HG02884 (cell line): ENCODE results near the gene NDUFB2.
"Not testable (repeated sequence)": the region's sequence is repeated elsewhere in the genome, so short reads cannot be mapped to it uniquely, and the experiment has no call there.

Experiments used
- ATAC-seq: cut with Tn5 transposase; IDR thresholded peaks from one replicate; pipeline ENCODE4 v1.9.1; 2021; ENCODE audit warnings: mild to moderate bottlenecking, moderate library complexity; ENCODE audit not compliant: unreplicated experiment

Gene NDUFB2

GRCh38 chr7:140732416-140732815 is 35.9 kb downstream of the NDUFB2 start:
- no peak for ATAC-seq

DNA sequence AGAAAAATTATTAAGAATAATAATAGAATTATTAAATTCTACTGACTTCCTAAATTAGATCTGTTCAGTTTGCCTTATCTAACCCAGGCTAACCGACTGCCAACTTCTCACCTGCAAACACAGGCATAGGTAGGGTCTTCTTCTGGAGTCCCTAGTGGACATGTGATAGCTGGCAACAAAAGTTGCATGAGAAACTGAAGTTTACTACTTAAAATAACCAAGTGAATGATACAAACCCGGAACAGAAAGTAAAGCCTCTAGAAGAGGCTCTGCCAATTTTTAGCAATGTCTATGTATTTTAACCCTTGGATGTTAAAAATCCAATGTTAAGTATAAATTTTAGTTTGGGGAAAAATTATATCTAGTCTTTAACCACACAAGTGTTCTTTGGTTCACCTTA is 37.6 kb downstream of the NDUFB2 start:
- ATAC-seq = no peak

DNA sequence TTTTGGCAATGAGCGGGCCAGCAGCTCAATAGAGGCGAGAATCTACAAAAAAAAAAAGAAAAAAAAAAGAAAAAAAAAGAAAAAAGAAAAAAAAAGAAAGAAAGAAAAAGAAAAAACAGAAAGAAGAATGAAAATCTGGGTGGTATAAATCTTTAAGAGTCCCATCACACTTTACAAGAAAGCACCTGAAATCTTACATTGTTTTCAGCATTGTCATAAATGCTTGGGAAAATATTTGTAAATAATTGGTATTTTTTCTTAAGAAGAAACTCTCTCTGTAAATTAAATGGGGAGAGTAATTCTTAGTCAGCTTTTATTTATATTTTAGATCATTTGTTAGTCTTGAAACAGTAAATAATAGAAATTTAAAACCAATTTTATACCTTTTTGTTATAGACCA is 38.2 kb downstream of the NDUFB2 start:
- ATAC-seq = no peak

GRCh38 chr7:140738280-140738679 is 41.8 kb downstream of the NDUFB2 start:
- no peak for ATAC-seq

- not testable (repeated sequence) for ATAC-seq
These were observed 46.7 kb downstream of the NDUFB2 start for GRCh38 chr7:140743255-140743654.

- ATAC-seq = no peak
These were observed 47.5 kb downstream of the NDUFB2 start for GRCh38 chr7:140744005-140744404.

DNA sequence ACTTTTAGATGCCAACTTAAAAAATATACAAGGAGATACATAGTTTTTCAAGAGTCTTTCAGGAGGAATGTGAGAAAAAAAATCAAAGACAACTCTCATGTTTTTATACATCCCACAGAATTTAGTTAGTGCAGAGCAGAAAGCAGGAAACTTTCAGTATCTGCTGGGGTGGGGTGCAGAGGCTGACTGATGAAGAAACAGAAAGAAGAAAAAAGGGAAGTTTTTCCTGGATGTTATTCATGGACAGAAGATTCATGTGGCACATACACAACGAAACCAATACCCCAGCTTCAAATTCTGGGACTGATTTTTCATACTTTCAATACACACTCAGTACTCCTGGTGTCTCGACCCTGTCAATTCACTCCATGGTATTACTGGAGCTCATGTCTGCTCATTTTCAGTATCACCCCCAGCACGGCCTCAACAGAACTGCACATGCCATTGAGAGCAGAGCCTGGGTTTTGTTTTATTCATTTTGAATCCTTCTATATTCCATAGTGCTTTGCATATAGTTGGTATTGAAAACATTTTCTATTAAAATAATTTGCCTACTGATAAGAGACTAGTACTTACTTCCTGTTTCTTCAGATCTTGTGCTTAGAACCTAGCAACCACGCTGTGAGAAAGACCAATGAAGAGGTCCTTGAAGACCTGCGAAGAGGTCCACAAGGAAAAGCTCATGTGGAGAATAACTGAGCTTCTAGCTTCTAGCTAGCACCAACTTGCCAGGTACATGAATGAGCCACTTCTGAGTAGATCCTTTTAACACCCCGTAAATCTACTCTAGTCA is 49.0 kb downstream of the NDUFB2 start:
- no peak for ATAC-seq

DNA sequence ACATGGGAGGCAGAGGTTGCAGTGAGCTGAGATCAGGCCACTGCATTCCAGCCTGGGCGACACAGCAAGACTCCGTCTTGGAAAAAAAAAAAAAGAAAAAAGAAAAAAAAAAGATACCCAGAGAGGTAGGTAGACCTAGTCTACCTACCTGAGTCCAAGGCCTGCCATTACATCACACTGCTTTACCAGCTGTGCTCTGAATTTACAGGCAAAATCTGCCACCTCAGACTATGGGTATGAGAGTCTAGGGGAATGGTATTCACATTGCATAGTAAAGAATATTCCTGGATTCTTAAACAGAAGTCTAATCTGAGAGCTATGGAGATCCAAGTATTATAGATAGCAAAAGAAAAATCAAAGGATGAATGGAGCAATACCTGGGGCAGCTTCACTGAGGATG is 50.2 kb downstream of the NDUFB2 start:
- ATAC-seq = no peak

DNA sequence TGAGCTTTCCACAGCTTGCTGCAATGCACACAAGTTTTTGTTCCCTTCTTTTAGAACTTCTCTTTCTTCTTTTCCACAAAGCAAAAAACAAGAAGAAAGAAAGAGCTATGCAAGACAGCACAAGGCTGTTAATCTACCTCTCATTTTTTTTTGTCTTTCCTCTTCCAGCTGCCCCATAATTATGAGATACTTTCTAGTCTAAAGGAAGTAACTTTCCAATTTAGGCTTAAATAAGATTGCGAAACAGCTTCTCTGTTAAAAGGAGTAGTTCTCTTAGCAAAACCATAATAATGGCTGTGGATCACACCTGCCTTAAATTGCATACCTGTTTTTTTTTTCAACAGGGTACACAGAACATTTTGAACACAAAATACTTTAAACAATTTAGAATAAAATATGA is 56.0 kb downstream of the NDUFB2 start:
- ATAC-seq = no peak

- ATAC-seq = no peak
These were observed 58.0 kb downstream of the NDUFB2 start for GRCh38 chr7:140754506-140754905.
